Common myeloid progenitor, CD34-positive (primary cell): Measurements from ENCODE around the gene CRIP3.

Source experiments
- CTCF ChIA-PET: fragments of 350-600 bp; sonication (Branson Sonifier 250); formaldehyde crosslinking; loops from one replicate; lab custom pipeline; 2021; ENCODE audit warnings: antibody characterized with exemption; lab: Charles Lee
- POLR2A ChIA-PET: fragments of 350-600 bp; sonication (Branson Sonifier 250); formaldehyde crosslinking; loops from one replicate; lab custom pipeline; 2021; ENCODE audit warnings: antibody characterized with exemption; lab: Charles Lee
- DNase-seq, 3 donors: peaks; one replicate each; pipeline versions ENCODE4 v3.0.0 to v3.0.0-alpha.2; 2013
- H3K27ac ChIP-seq, 2 experiments: 1 replicate in 1 of 2; 2 replicates in 1 of 2; pipeline ENCODE4 v1.7.0; 2013; ENCODE audit warnings: inconsistent platforms in 2 of 2, low read length in 2 of 2, mild to moderate bottlenecking in 2 of 2, low read depth in 1 of 2, moderate library complexity in 1 of 2; ENCODE audit not compliant: severe bottlenecking in 2 of 2, insufficient read depth in 1 of 2, poor library complexity in 1 of 2
- H3K27me3 ChIP-seq, 5 experiments: replicated peaks in 2 of 5; 1 replicate in 3 of 5; 2 replicates in 2 of 5; pipeline versions ENCODE4 v1.6.1 to v1.7.0; 2013; ENCODE audit warnings: low read length in 4 of 5, mild to moderate bottlenecking in 2 of 5, moderate library complexity in 2 of 5, inconsistent platforms in 1 of 5; ENCODE audit not compliant: insufficient read depth in 5 of 5, control insufficient read depth in 4 of 5
- H3K36me3 ChIP-seq, 4 experiments: 1 replicate in 2 of 4; 2 replicates in 2 of 4; pipeline versions ENCODE4 v1.6.1 to v1.7.0; 2013; ENCODE audit warnings: low read length in 3 of 4, control low read depth in 1 of 4, mild to moderate bottlenecking in 1 of 4; ENCODE audit not compliant: control insufficient read depth in 4 of 4, insufficient read depth in 4 of 4
- H3K4me1 ChIP-seq, 4 experiments: 1 replicate in 3 of 4; 2 replicates in 1 of 4; pipeline versions ENCODE4 v1.6.1 to v1.7.1; 2013; ENCODE audit warnings: low read length in 3 of 4, mild to moderate bottlenecking in 3 of 4, control low read depth in 1 of 4, inconsistent platforms in 1 of 4, moderate library complexity in 1 of 4; ENCODE audit not compliant: control insufficient read depth in 4 of 4, insufficient read depth in 4 of 4; ENCODE audit errors: control extremely low read depth in 1 of 4
- H3K4me3 ChIP-seq, 7 experiments: 1 replicate in 4 of 7; 2 replicates in 3 of 7; pipeline versions ENCODE4 v1.5.1 to v1.7.0; 2013; ENCODE audit warnings: mild to moderate bottlenecking in 7 of 7, low read length in 6 of 7, moderate library complexity in 6 of 7, inconsistent platforms in 2 of 7, low read depth in 2 of 7, control low read depth in 1 of 7; ENCODE audit not compliant: insufficient read depth in 4 of 7, control insufficient read depth in 1 of 7; ENCODE audit errors: extremely low read depth in 1 of 7
- H3K9me3 ChIP-seq, 5 experiments: 1 replicate in 4 of 5; 2 replicates in 1 of 5; pipeline versions ENCODE4 v1.6.1 to v1.7.1; 2013; ENCODE audit warnings: low read length in 4 of 5, mild to moderate bottlenecking in 2 of 5, inconsistent platforms in 1 of 5, low read depth in 1 of 5, moderate library complexity in 1 of 5; ENCODE audit not compliant: control insufficient read depth in 4 of 5, insufficient read depth in 2 of 5; ENCODE audit errors: control extremely low read depth in 1 of 5
- WGBS: methylation state at CpG from one replicate; pipeline ENCODE4 v1.1.5; 2013; ENCODE audit not compliant: insufficient coverage; 5-methylcytosine and 5-hydroxymethylcytosine counted together

The CRIP3 gene

GRCh38 chr6:43328528-43328927 lies 19.9 kb upstream of the CRIP3 start:
- no peaks in the 10 kb centered on the region for H3K27me3 ChIP-seq
- ChIA-PET POLR2A (no interaction called here), CTCF (interaction anchor here (1.0 to 2.2 kb wide), 4 partner anchors 10 to 65 kb away, joined by 3 to 7 read pairs (median 4); partner anchors contain the start of gene CRIP3)
- WGBS: 100% methylated on average over 1 of the region's 1 CpG
- no peaks in the 10 kb centered on the region for H3K36me3 ChIP-seq
- no peak for DNase-seq
- no peak overlapping the region for H3K27ac ChIP-seq
- H3K4me3 ChIP-seq: no peak overlapping the region
- no peaks in the 10 kb centered on the region for H3K9me3 ChIP-seq
- H3K4me1 ChIP-seq: peaks cover 2 to 10% (median 5%) of the 10 kb centered on the region in 4 experiments

GRCh38 chr6:43325876-43326275 lies 17.2 kb upstream of the CRIP3 start:
- Histone ChIP-seq H3K27ac (no peak overlapping the region), H3K4me3 (no peak overlapping the region), H3K4me1 (no peaks in the 10 kb centered on the region), H3K36me3 (no peaks in the 10 kb centered on the region), H3K27me3 (no peaks in the 10 kb centered on the region), H3K9me3 (no peaks in the 10 kb centered on the region)
- ChIA-PET CTCF (interaction anchor here (1.1 to 1.6 kb wide), 2 partner anchors 11 to 12 kb away, joined by 5 to 6 read pairs; no protein-coding TSS in a partner anchor), POLR2A (no interaction called here)
- DNase-seq: peak in 2 of 3 donors; percentile 23 to 24
- WGBS: no CpG with 5 or more reads among the region's 1 CpG

- no CpG with 5 or more reads among the region's 2 CpGs for WGBS
- POLR2A ChIA-PET: interaction anchor here (1.1 kb wide), 1 partner anchor 181 kb away, joined by 5 read pairs; no protein-coding TSS in a partner anchor
- H3K36me3 ChIP-seq: no peaks in the 10 kb centered on the region
- no peak for DNase-seq
- H3K27me3 ChIP-seq: no peaks in the 10 kb centered on the region
- CTCF ChIA-PET: interaction anchor here (0.8 to 1.4 kb wide), 2 partner anchors 17 to 23 kb away, joined by 3 to 9 read pairs; no protein-coding TSS in a partner anchor
- H3K4me3 ChIP-seq: no peak overlapping the region
- H3K27ac ChIP-seq: no peak overlapping the region
- no peaks in the 10 kb centered on the region for H3K9me3 ChIP-seq
- peaks cover 5 to 13% (median 6%) of the 10 kb centered on the region in 4 experiments for H3K4me1 ChIP-seq
These were observed 9.4 kb upstream of the CRIP3 start for GRCh38 chr6:43318011-43318410.

- Histone ChIP-seq H3K36me3 (no peaks in the 10 kb centered on the region), H3K27me3 (peaks cover 0 to 3% (median 0%) of the 10 kb centered on the region in 5 experiments), H3K4me3 (no peak overlapping the region), H3K4me1 (peaks cover 18 to 39% (median 21%) of the 10 kb centered on the region in 4 experiments), H3K27ac (no peak overlapping the region), H3K9me3 (no peaks in the 10 kb centered on the region)
- CTCF ChIA-PET: interaction anchor here (0.7 to 6.1 kb wide), 10 partner anchors 9 to 173 kb away, joined by 3 to 28 read pairs (median 3); no protein-coding TSS in a partner anchor
- POLR2A ChIA-PET: no interaction called here
- no CpG with 5 or more reads among the region's 1 CpG for WGBS
- no peak for DNase-seq
These were observed 5.2 kb upstream of the CRIP3 start for GRCh38 chr6:43313813-43314212.

GRCh38 chr6:43311666-43312065 lies 3.0 kb upstream of the CRIP3 start:
- H3K36me3 ChIP-seq: no peaks in the 10 kb centered on the region
- POLR2A ChIA-PET: no interaction called here
- no peak overlapping the region for H3K4me3 ChIP-seq
- H3K9me3 ChIP-seq: no peaks in the 10 kb centered on the region
- no peak overlapping the region for H3K27ac ChIP-seq
- H3K4me1 ChIP-seq: peaks cover 24 to 53% (median 28%) of the 10 kb centered on the region in 4 experiments
- CTCF ChIA-PET: interaction anchor here (1.2 to 6.1 kb wide), 3 partner anchors 23 to 86 kb away, joined by 4 to 28 read pairs (median 4); no protein-coding TSS in a partner anchor
- no peak for DNase-seq
- no CpG with 5 or more reads among the region's 3 CpGs for WGBS
- peaks cover 0 to 8% (median 0%) of the 10 kb centered on the region in 5 experiments for H3K27me3 ChIP-seq

- CTCF ChIA-PET: no interaction called here
- H3K27me3 ChIP-seq: peaks cover 0 to 8% (median 0%) of the 10 kb centered on the region in 5 experiments
- H3K27ac ChIP-seq: no peak overlapping the region
- POLR2A ChIA-PET: no interaction called here
- peak in 2 of 3 donors; percentile 80 to 83 for DNase-seq
- no peak overlapping the region for H3K4me3 ChIP-seq
- no peaks in the 10 kb centered on the region for H3K9me3 ChIP-seq
- peaks cover 24 to 53% (median 28%) of the 10 kb centered on the region in 4 experiments for H3K4me1 ChIP-seq
- H3K36me3 ChIP-seq: no peaks in the 10 kb centered on the region
These were observed 2.0 kb upstream of the CRIP3 start for GRCh38 chr6:43310624-43311023.

- ChIA-PET POLR2A (no interaction called here), CTCF (interaction anchor here (3.9 kb wide), 1 partner anchor 46 kb away, joined by 20 read pairs; no protein-coding TSS in a partner anchor)
- 100% methylated on average over 1 of the region's 2 CpGs for WGBS
These were observed 1.5 kb upstream of the CRIP3 start for GRCh38 chr6:43310134-43310533.

More at GRCh38 chr6:43310134-43310533, 1.5 kb upstream of the CRIP3 start:
- no peak overlapping the region for H3K27ac ChIP-seq
- no peaks in the 10 kb centered on the region for H3K9me3 ChIP-seq
- H3K27me3 ChIP-seq: peaks cover 0 to 8% (median 0%) of the 10 kb centered on the region in 5 experiments
- H3K36me3 ChIP-seq: no peaks in the 10 kb centered on the region
- peaks cover 24 to 53% (median 28%) of the 10 kb centered on the region in 4 experiments for H3K4me1 ChIP-seq
- DNase-seq: no peak
- H3K4me3 ChIP-seq: no peak overlapping the region
